Activated CD8-positive, alpha-beta memory T cell treated with anti-CD3 and anti-CD28 coated beads for 24 hours (primary cell): ENCODE results near the gene ABCG1.

ENCODE experiments used
- DNase-seq: peaks from one replicate; pipeline ENCODE4 v3.0.0-alpha.2; 2020

The ABCG1 gene

GRCh38 chr21:42253466-42253865, 34.5 kb downstream of the ABCG1 start:
- DNase-seq, result no peak

GRCh38 chr21:42254083-42254482, 35.1 kb downstream of the ABCG1 start:
- DNase-seq, result no peak

- no peak for DNase-seq
Measured at GRCh38 chr21:42254651-42255601, 36.0 kb downstream of the ABCG1 start.

- no peak for DNase-seq
Measured at GRCh38 chr21:42255825-42256224, 36.9 kb downstream of the ABCG1 start.

GRCh38 chr21:42256316-42256715, 37.4 kb downstream of the ABCG1 start:
- no peak for DNase-seq

GRCh38 chr21:42257091-42257765, 38.3 kb downstream of the ABCG1 start:
- DNase-seq, result no peak

GRCh38 chr21:42258150-42258884, 39.4 kb downstream of the ABCG1 start:
- peak; percentile 93 for DNase-seq

GRCh38 chr21:42258885-42259407, 40.0 kb downstream of the ABCG1 start:
- no peak for DNase-seq

- no peak for DNase-seq
Measured at GRCh38 chr21:42260121-42260520, 41.2 kb downstream of the ABCG1 start.

GRCh38 chr21:42261829-42262200, 42.9 kb downstream of the ABCG1 start:
- DNase-seq, result no peak

GRCh38 chr21:42262831-42263231, 43.9 kb downstream of the ABCG1 start:
- no peak for DNase-seq

GRCh38 chr21:42263591-42264131, 44.7 kb downstream of the ABCG1 start:
- DNase-seq, result no peak

- no peak for DNase-seq
Measured at GRCh38 chr21:42264245-42265195, 45.6 kb downstream of the ABCG1 start.

- no peak for DNase-seq
Measured at GRCh38 chr21:42265231-42265812, 46.4 kb downstream of the ABCG1 start.

GRCh38 chr21:42266971-42267556, 48.1 kb downstream of the ABCG1 start:
- DNase-seq, result no peak

- DNase-seq, result no peak
Measured at GRCh38 chr21:42269386-42269785, 50.4 kb downstream of the ABCG1 start.

GRCh38 chr21:42271065-42271464, 52.1 kb downstream of the ABCG1 start:
- DNase-seq, result no peak

- DNase-seq, result no peak
Measured at GRCh38 chr21:42272109-42272962, 53.4 kb downstream of the ABCG1 start.

GRCh38 chr21:42272984-42273600, 54.2 kb downstream of the ABCG1 start:
- no peak for DNase-seq
